C4-2B (cell line): ENCODE data around the gene LRRC53.

Experiments used
- H3K27ac ChIP-seq: fragments of 450-650 bp; 2 replicates; pipeline ENCODE4 v1.5.1; 2017
- ZFX ChIP-seq: fragments of 450-650 bp; IDR thresholded peaks from 2 replicates; pipeline ENCODE4 v1.6.1; 2017
- TF ChIP-seq, protein P1 (sequence below): fragments of 450-650 bp; conservative IDR thresholded peaks from 2 replicates; pipeline ENCODE4 v1.5.1; 2017; ENCODE audit warnings: mild to moderate bottlenecking

Gene LRRC53

DNA sequence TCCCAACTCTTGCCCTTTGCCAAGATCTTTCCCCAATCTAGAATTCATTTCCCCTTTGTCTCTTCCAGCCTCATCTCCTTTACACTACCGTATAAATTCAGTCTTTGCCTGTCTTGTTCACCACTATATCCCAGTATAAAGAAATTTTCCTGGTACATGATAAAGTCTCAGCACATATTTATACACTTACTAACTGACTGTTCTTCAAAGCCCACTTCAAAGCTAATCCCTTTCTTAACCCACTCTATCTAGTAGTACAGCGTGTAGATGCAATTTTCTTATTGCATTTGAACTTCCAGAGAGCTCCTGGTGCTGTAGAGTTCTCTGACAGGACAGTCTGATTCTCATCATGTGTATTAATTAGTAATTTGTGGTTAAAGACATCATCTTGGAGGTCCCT lies 78.1 kb downstream of the LRRC53 start:
- TF ChIP-seq, protein P1, sequence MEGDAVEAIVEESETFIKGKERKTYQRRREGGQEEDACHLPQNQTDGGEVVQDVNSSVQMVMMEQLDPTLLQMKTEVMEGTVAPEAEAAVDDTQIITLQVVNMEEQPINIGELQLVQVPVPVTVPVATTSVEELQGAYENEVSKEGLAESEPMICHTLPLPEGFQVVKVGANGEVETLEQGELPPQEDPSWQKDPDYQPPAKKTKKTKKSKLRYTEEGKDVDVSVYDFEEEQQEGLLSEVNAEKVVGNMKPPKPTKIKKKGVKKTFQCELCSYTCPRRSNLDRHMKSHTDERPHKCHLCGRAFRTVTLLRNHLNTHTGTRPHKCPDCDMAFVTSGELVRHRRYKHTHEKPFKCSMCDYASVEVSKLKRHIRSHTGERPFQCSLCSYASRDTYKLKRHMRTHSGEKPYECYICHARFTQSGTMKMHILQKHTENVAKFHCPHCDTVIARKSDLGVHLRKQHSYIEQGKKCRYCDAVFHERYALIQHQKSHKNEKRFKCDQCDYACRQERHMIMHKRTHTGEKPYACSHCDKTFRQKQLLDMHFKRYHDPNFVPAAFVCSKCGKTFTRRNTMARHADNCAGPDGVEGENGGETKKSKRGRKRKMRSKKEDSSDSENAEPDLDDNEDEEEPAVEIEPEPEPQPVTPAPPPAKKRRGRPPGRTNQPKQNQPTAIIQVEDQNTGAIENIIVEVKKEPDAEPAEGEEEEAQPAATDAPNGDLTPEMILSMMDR: no peak
- TF ChIP-seq ZFX: no peak
- no peak overlapping the region for H3K27ac ChIP-seq

DNA sequence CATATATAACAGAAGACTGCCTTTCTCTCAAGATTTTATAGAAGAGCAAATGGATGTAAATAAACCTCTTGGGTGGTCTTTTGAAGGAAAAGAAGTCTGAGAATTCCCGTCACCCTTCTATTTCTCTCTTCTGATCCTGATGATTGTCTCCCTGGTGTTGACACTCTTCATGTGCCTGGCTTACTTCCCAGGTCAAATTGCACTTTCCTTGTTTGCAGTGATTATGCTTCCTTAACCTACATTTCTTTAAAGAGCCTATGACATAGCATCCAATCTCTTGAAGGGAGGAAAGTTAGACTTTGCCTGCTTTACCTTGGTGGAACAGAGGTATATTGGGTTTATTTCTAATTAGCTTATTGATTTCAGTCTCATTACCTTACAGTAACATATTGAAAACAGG lies 80.1 kb downstream of the LRRC53 start:
- H3K27ac ChIP-seq: no peak overlapping the region; the same call in 1 of the 2 replicates
- no peak for TF ChIP-seq ZFX
- TF ChIP-seq, protein P1: no peak

DNA sequence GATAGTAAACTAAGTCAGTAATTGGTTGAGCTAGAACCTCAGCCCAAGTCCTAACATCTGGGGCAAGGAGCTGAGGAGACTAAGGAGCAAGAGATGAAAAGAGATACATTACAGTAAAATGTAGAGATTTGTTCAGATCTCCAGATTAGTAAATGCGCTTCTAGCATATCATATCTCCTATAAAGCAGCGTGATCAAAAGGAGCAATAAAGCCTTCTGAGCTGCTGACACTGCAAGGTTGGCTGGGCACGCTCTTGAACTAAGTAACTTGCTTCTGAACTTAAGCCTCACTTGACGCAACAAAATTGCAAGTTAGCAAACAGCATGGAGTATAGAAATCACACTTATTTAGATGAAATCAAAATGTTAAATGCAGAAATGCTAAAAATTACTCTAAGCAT lies 80.9 kb downstream of the LRRC53 start:
- no peak overlapping the region; the same call in 1 of the 2 replicates for H3K27ac ChIP-seq
- TF ChIP-seq, protein P1: no peak
- TF ChIP-seq ZFX: no peak

GRCh38 chr1:74430342-74430934 lies 82.0 kb downstream of the LRRC53 start:
- no peak overlapping the region for H3K27ac ChIP-seq
- TF ChIP-seq ZFX: no peak
- TF ChIP-seq, protein P1: no peak

DNA sequence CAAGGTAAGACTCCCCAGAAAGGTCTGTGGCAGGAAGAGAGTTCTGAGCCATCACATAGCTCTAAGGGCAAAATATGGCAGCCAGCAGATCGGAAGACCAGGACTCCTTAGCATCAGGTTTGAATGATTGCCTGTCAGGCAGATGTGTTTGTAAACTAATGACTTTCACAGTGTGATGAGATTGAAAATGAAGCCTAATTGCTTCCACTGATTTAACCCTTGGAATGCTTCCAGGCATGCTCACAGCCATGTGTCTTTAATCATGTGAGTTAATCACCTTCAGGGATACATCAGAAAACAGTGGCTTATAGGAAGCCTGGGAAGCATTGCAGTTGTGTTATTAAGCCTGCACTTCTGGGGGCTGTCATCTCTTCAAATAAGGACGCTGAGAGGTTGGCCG lies 82.8 kb downstream of the LRRC53 start:
- TF ChIP-seq, protein P1: no peak
- no peak for TF ChIP-seq ZFX
- no peak overlapping the region for H3K27ac ChIP-seq

GRCh38 chr1:74427681-74428080 lies 84.7 kb downstream of the LRRC53 start:
- TF ChIP-seq, protein P1: no peak
- no peak for TF ChIP-seq ZFX
- no peak overlapping the region for H3K27ac ChIP-seq

DNA sequence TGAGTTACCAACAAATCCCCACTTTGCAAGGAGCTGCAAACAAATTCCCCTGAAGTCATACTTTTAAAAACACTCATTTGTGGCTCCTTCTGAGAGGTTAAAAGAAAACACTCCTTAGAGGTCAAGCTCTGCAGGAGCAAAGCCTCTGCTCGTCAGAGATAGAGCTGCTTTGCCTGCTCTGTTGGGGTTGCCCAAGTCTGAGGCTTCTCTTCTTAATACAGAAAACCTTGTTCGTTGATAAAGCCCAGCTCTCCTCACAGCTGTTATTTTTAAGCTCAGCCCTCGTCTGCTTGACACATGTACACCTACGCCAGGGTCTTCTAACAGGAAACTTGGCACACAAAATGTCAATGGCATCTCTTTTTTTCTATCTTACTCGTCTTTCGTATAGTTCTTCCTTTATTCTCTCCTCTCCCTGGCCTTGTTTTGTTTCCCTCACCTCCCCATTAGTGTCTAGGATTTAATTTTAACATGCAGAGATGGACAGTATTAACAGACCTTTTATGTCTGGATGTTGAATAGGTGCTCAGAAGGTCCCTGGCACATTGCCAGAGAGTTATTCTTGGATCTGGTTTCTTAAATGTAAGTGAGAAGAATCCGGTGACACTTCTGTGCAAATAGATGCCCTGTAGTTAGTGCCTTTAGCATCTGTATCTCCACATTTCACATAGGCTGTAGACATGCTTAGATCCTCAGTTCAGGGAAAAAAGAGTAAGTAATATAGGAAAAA lies 86.0 kb downstream of the LRRC53 start:
- H3K27ac ChIP-seq: no peak overlapping the region
- TF ChIP-seq ZFX: no peak
- TF ChIP-seq, protein P1: no peak
